Mucosa of rectum (tissue), 2 donors: ENCODE measurements around the gene ARHGAP6.

Source experiments
- H3K27ac ChIP-seq, 2 donors: one replicate each; pipeline ENCODE4 v1.7.0; 2013; ENCODE audit warnings: inconsistent platforms in 2 of 2, low read depth in 2 of 2, low read length in 2 of 2
- H3K27me3 ChIP-seq, 2 donors: one replicate each; pipeline ENCODE4 v1.7.0; 2013; ENCODE audit warnings: low read length in 2 of 2; ENCODE audit not compliant: control insufficient read depth in 2 of 2, insufficient read depth in 2 of 2
- H3K36me3 ChIP-seq, 2 donors: one replicate each; pipeline ENCODE4 v1.7.0; 2013; ENCODE audit warnings: low read length in 2 of 2; ENCODE audit not compliant: control insufficient read depth in 2 of 2, insufficient read depth in 2 of 2
- H3K4me1 ChIP-seq, 2 donors: one replicate each; pipeline ENCODE4 v1.7.0; 2013; ENCODE audit warnings: low read length in 2 of 2, mild to moderate bottlenecking in 1 of 2; ENCODE audit not compliant: control insufficient read depth in 2 of 2, insufficient read depth in 2 of 2
- H3K4me3 ChIP-seq, 2 donors: one replicate each; pipeline ENCODE4 v1.7.0; 2013; ENCODE audit warnings: low read length in 2 of 2
- H3K9ac ChIP-seq, 2 donors: one replicate each; pipeline ENCODE4 v1.7.0; 2013; ENCODE audit warnings: low read length in 2 of 2, low read depth in 1 of 2, mild to moderate bottlenecking in 1 of 2
- H3K9me3 ChIP-seq, 2 donors: one replicate each; pipeline ENCODE4 v1.7.0; 2013; ENCODE audit warnings: low read length in 2 of 2; ENCODE audit not compliant: control insufficient read depth in 2 of 2
- donor health status: healthy.
- donor health status: Normal muscosa, but diverticular disease.

Gene ARHGAP6

GRCh38 chrX:11296051-11296450, 369.7 kb downstream of the ARHGAP6 start:
- no peak overlapping the region for H3K4me3 ChIP-seq
- no peaks in the 10 kb centered on the region for H3K4me1 ChIP-seq
- no peaks in the 10 kb centered on the region for H3K9me3 ChIP-seq
- H3K27me3 ChIP-seq = peaks cover 0 to 3% of the 10 kb centered on the region in 2 donors
- H3K36me3 ChIP-seq = no peaks in the 10 kb centered on the region
- H3K9ac ChIP-seq = no peak overlapping the region
- H3K27ac ChIP-seq = no peak overlapping the region

GRCh38 chrX:11293113-11293512, 372.6 kb downstream of the ARHGAP6 start, which contains the start of gene AMELX:
TSS of gene AMELX (plus strand) at chrX:11293413. CDS start at chrX:11294789, 1,376 bp downstream.
- Histone ChIP-seq H3K36me3 (no peaks in the 10 kb centered on the region), H3K4me1 (no peaks in the 10 kb centered on the region), H3K27ac (no peak within 1 kb of the TSS), H3K9ac (no peak within 1 kb of the TSS), H3K9me3 (no peaks in the 10 kb centered on the region), H3K4me3 (no peak within 1 kb of the TSS), H3K27me3 (peaks cover 0 to 3% of the 10 kb centered on the region in 2 donors)

- no peaks in the 10 kb centered on the region for H3K36me3 ChIP-seq
- no peak overlapping the region for H3K27ac ChIP-seq
- no peaks in the 10 kb centered on the region for H3K4me1 ChIP-seq
- H3K9me3 ChIP-seq = no peaks in the 10 kb centered on the region
- H3K9ac ChIP-seq = no peak overlapping the region
- no peak overlapping the region for H3K4me3 ChIP-seq
- H3K27me3 ChIP-seq = no peaks in the 10 kb centered on the region
Measured at GRCh38 chrX:11290416-11291102, 375.2 kb downstream of the ARHGAP6 start.

GRCh38 chrX:11287505-11287904, 378.2 kb downstream of the ARHGAP6 start:
- Histone ChIP-seq H3K9ac (no peak overlapping the region), H3K36me3 (no peaks in the 10 kb centered on the region), H3K27ac (no peak overlapping the region), H3K9me3 (no peaks in the 10 kb centered on the region), H3K27me3 (no peaks in the 10 kb centered on the region), H3K4me1 (no peaks in the 10 kb centered on the region), H3K4me3 (no peak overlapping the region)

GRCh38 chrX:11285651-11286050, 380.1 kb downstream of the ARHGAP6 start:
- H3K27me3 ChIP-seq = no peaks in the 10 kb centered on the region
- H3K4me3 ChIP-seq = no peak overlapping the region
- no peak overlapping the region for H3K27ac ChIP-seq
- no peaks in the 10 kb centered on the region for H3K9me3 ChIP-seq
- H3K36me3 ChIP-seq = no peaks in the 10 kb centered on the region
- H3K9ac ChIP-seq = no peak overlapping the region
- H3K4me1 ChIP-seq = no peaks in the 10 kb centered on the region

GRCh38 chrX:11282043-11282442, 383.7 kb downstream of the ARHGAP6 start:
- Histone ChIP-seq H3K4me3 (no peak overlapping the region), H3K36me3 (no peaks in the 10 kb centered on the region), H3K9me3 (no peaks in the 10 kb centered on the region), H3K4me1 (no peaks in the 10 kb centered on the region), H3K9ac (no peak overlapping the region), H3K27ac (no peak overlapping the region), H3K27me3 (no peaks in the 10 kb centered on the region)

- no peak overlapping the region for H3K27ac ChIP-seq
- no peak overlapping the region for H3K4me3 ChIP-seq
- H3K9ac ChIP-seq = no peak overlapping the region
- H3K9me3 ChIP-seq = no peaks in the 10 kb centered on the region
- no peaks in the 10 kb centered on the region for H3K36me3 ChIP-seq
- no peaks in the 10 kb centered on the region for H3K4me1 ChIP-seq
- no peaks in the 10 kb centered on the region for H3K27me3 ChIP-seq
Measured at GRCh38 chrX:11273544-11273943, 392.2 kb downstream of the ARHGAP6 start.

GRCh38 chrX:11272863-11273262, 392.9 kb downstream of the ARHGAP6 start:
- Histone ChIP-seq H3K27me3 (no peaks in the 10 kb centered on the region), H3K9ac (no peak overlapping the region), H3K36me3 (no peaks in the 10 kb centered on the region), H3K9me3 (no peaks in the 10 kb centered on the region), H3K27ac (no peak overlapping the region), H3K4me1 (no peaks in the 10 kb centered on the region), H3K4me3 (no peak overlapping the region)

- Histone ChIP-seq H3K27me3 (no peaks in the 10 kb centered on the region), H3K36me3 (no peaks in the 10 kb centered on the region), H3K27ac (no peak overlapping the region), H3K4me1 (no peaks in the 10 kb centered on the region), H3K4me3 (no peak overlapping the region), H3K9me3 (no peaks in the 10 kb centered on the region), H3K9ac (no peak overlapping the region)
Measured at GRCh38 chrX:11272290-11272689, 393.4 kb downstream of the ARHGAP6 start.

GRCh38 chrX:11269996-11270395, 395.7 kb downstream of the ARHGAP6 start:
- no peak overlapping the region for H3K4me3 ChIP-seq
- no peaks in the 10 kb centered on the region for H3K27me3 ChIP-seq
- H3K9me3 ChIP-seq = no peaks in the 10 kb centered on the region
- no peaks in the 10 kb centered on the region for H3K4me1 ChIP-seq
- no peak overlapping the region for H3K9ac ChIP-seq
- no peaks in the 10 kb centered on the region for H3K36me3 ChIP-seq
- no peak overlapping the region for H3K27ac ChIP-seq
